Body of pancreas (tissue), 4 donors: ENCODE data around the gene CELA2A.

ENCODE experiments used
- CTCF ChIP-seq, 7 experiments: fragments of 450-650 bp in 4 of 7; fragments of 200-600 bp in 3 of 7; sonication (generic) in 3 of 7; IDR thresholded peaks; one replicate each; pipeline ENCODE4 v1.5.1; 2016 to 2019; ENCODE audit warnings: antibody characterized with exemption in 7 of 7
- POLR2A ChIP-seq, 3 donors: fragments of 450-650 bp; IDR thresholded peaks; one replicate each; pipeline ENCODE4 v1.6.1; 2016; ENCODE audit warnings: antibody characterized with exemption in 3 of 3, mild to moderate bottlenecking in 2 of 3

- TF ChIP-seq CTCF (IDR thresholded peaks at IDR 0.05) (no peak), POLR2A (IDR thresholded peaks at IDR 0.05) (no peak)
These were observed 31.0 kb upstream of the CELA2A start for GRCh38 chr1:15425521-15425920.
